ENCODE data around the gene MLLT6. TPM values are rescaled to one million over a fixed set of nuclear protein-coding genes. Genes with fewer than 3 reads are reported as not detected.

The MLLT6 gene
- total RNA-seq, 1 experiment from 2014 or later, result 24.7 TPM

Small RNA genes lying within 50 kb of the gene (microRNA-seq; reads per million reads assigned to microRNA genes)
- 1.3 reads per million for gene MIR4726 (ENCODE audit: unreplicated experiment)
- gene MIR4734 (ENCODE audit: unreplicated experiment), result not detected

Other genes starting within 250 kb of the MLLT6 start
- gene SRCIN1, start 99.3 kb upstream of the MLLT6 start, total RNA-seq (2014; rRNA removed), result 1.8 and 2.6 TPM in 2 replicates
- gene EPOP, start 30.3 kb upstream of the MLLT6 start, total RNA-seq (2014; rRNA removed), result 12.6 and 17.7 TPM in 2 replicates
- 13.7 and 14.1 TPM in 2 replicates for gene CISD3, start 25.1 kb downstream of the MLLT6 start, total RNA-seq (2014; rRNA removed)
- 14.1 and 15.8 TPM in 2 replicates for gene PCGF2, start 43.1 kb downstream of the MLLT6 start, total RNA-seq (2014; rRNA removed)
- 366 and 441 TPM in 2 replicates for gene PSMB3, start 47.5 kb downstream of the MLLT6 start, total RNA-seq (2014; rRNA removed)
- gene PIP4K2B, start 94.3 kb downstream of the MLLT6 start, total RNA-seq (2014; rRNA removed), result 25.5 and 43.7 TPM in 2 replicates
- gene CWC25, start 120.0 kb downstream of the MLLT6 start, total RNA-seq (2014; rRNA removed), result 11.8 and 15.0 TPM in 2 replicates
- gene RPL23, start 148.4 kb downstream of the MLLT6 start, total RNA-seq (2014; rRNA removed), result 807 and 1,110 TPM in 2 replicates
- 106 and 120 TPM in 2 replicates for gene LASP1, start 164.8 kb downstream of the MLLT6 start, total RNA-seq (2014; rRNA removed)